Body of pancreas (tissue), 4 donors: ENCODE data around the gene CLCN5. TPM values are rescaled to one million over a fixed set of nuclear protein-coding genes. Genes with fewer than 3 reads are reported as not detected.

Experiments
- ATAC-seq: fragments of 150-250 bp; one replicate; pipeline ENCODE4 v1.9.1; 2016
- DNase-seq, 4 donors: peaks; one replicate each; pipeline ENCODE4 v3.0.0-alpha.2; 2019
- H3K27ac ChIP-seq, 4 donors: fragments of 200-600 bp; sonication (generic); 1 replicate in 3 of 4; 2 replicates in 1 of 4; pipeline versions ENCODE4 v1.5.1 to v1.6.1; 2016 to 2019; ENCODE audit warnings: mild to moderate bottlenecking in 1 of 4, mixed read lengths in 1 of 4, moderate library complexity in 1 of 4
- H3K27me3 ChIP-seq, 2 donors: fragments of 200-600 bp; sonication (generic); one replicate each; pipeline ENCODE4 v1.6.0; 2016; ENCODE audit warnings: mild to moderate bottlenecking in 1 of 2
- H3K36me3 ChIP-seq, 2 donors: fragments of 200-600 bp; sonication (generic); replicated peaks in 1 of 2; 2 replicates each; pipeline ENCODE4 v1.5.1; 2016; ENCODE audit warnings: low read depth in 2 of 2; ENCODE audit not compliant: insufficient read depth in 1 of 2
- H3K4me1 ChIP-seq: fragments of 200-600 bp; sonication (generic); one replicate; pipeline ENCODE4 v1.6.0; 2016
- H3K4me3 ChIP-seq, 2 donors: fragments of 200-600 bp; sonication (generic); 1 replicate in 1 of 2; 2 replicates in 1 of 2; pipeline ENCODE4 v1.5.1; 2016 to 2019
- H3K9me3 ChIP-seq, 3 donors: fragments of 200-600 bp; sonication (generic); 1 replicate in 2 of 3; 2 replicates in 1 of 3; pipeline ENCODE4 v1.5.1; 2016
- POLR2A ChIP-seq, 3 donors: fragments of 450-650 bp; IDR thresholded peaks; one replicate each; pipeline ENCODE4 v1.6.1; 2016; ENCODE audit warnings: antibody characterized with exemption in 3 of 3, mild to moderate bottlenecking in 2 of 3
- WGBS, 2 donors: methylation state at CpG; one replicate each; pipeline ENCODE4 v1.1.5; 2017; 5-methylcytosine and 5-hydroxymethylcytosine counted together
- intact Hi-C: fragments of 100-400 bp; cut with DNase I; formaldehyde crosslinking; loops from one replicate; pipeline ENCODE4 v1.15.1; 2023
- total RNA-seq, 2 donors: library from RNA; depleted of rRNA; stranded (reverse); fragments of >200 nt; gene quantifications; one replicate each; pipeline ENCODE4 v1.1.0, GENCODE V29; 2016
- TF ChIP-seq, protein P1 (sequence below), 7 experiments: fragments of 450-650 bp in 4 of 7; fragments of 200-600 bp in 3 of 7; sonication (generic) in 3 of 7; IDR thresholded peaks; one replicate each; pipeline ENCODE4 v1.5.1; 2016 to 2019; ENCODE audit warnings: antibody characterized with exemption in 7 of 7

CLCN5 gene
- total RNA-seq, 2 donors from 2014 or later, result 2.0 to 5.2 TPM

DNA sequence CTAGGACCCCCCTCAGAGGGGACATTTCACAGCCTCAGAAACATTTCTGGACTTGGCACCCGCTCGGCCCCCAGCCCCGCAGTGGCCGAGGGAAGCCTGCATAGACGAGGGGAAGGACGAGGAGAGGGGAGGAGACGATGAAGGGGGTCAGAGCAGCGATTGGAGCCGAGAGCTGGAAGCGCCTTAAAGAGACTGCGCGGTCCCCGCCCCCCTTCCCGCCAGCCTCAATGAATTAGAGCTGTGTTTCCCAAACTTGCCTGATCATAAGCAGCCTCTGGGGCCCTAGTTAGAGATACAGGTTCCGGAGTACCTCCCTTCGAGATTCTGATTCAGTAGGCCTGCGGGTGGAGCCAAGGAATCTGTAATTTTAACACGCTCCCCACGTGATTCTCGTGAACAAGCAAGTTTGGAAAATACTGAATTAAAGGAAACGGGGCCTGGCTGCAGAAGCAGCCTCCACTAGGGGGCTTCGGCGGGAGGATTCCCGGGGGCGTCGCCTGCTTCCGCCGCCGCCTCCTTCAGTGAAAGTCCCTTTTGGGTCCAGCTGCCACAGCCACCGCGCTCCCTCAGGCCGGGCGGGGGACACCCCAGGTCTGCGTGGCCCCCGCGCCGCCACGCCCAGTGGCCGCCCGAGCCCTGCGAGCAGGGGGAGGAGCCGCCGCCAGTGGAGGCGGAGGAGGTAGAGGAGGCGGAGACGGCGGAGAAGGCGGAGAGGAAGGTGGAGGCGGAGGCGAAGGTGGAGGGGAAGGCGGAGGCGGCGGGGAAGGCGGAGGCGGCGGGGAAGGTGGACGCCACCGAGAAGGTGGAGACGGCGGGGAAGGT, 43.4 kb upstream of the CLCN5 start, which contains the start of gene USP27X:
Gene USP27X, plus strand, starts transcription at position 651 of the 822 bp plus-strand sequence. CDS start 824 bp downstream, outside the sequence.
- TF ChIP-seq POLR2A (IDR thresholded peaks at IDR 0.05), result peak; percentile 56 to 73 (median 64)
- TF ChIP-seq, protein P1, sequence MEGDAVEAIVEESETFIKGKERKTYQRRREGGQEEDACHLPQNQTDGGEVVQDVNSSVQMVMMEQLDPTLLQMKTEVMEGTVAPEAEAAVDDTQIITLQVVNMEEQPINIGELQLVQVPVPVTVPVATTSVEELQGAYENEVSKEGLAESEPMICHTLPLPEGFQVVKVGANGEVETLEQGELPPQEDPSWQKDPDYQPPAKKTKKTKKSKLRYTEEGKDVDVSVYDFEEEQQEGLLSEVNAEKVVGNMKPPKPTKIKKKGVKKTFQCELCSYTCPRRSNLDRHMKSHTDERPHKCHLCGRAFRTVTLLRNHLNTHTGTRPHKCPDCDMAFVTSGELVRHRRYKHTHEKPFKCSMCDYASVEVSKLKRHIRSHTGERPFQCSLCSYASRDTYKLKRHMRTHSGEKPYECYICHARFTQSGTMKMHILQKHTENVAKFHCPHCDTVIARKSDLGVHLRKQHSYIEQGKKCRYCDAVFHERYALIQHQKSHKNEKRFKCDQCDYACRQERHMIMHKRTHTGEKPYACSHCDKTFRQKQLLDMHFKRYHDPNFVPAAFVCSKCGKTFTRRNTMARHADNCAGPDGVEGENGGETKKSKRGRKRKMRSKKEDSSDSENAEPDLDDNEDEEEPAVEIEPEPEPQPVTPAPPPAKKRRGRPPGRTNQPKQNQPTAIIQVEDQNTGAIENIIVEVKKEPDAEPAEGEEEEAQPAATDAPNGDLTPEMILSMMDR (IDR thresholded peaks at IDR 0.05), result peak; percentile 24 to 67 (median 55)
- Histone ChIP-seq H3K4me3 (peak within 1 kb of the TSS in 1 of 2 donors; percentile 15), H3K36me3 (no peaks in the 10 kb centered on the region), H3K9me3 (no peaks in the 10 kb centered on the region), H3K4me1 (peaks cover 35% of the 10 kb centered on the region), H3K27ac (peak within 1 kb of the TSS; percentile 68 to 85 (median 76)), H3K27me3 (no peaks in the 10 kb centered on the region)
- peak; percentile 91 for ATAC-seq
- intact Hi-C loops, result no loop called here
- 0% methylated on average over 6 to 30 of the region's 60 CpGs for whole genome bisulfite sequencing, 2 donors
- DNase-seq, result peak; percentile 77 to 82 (median 80)

DNA sequence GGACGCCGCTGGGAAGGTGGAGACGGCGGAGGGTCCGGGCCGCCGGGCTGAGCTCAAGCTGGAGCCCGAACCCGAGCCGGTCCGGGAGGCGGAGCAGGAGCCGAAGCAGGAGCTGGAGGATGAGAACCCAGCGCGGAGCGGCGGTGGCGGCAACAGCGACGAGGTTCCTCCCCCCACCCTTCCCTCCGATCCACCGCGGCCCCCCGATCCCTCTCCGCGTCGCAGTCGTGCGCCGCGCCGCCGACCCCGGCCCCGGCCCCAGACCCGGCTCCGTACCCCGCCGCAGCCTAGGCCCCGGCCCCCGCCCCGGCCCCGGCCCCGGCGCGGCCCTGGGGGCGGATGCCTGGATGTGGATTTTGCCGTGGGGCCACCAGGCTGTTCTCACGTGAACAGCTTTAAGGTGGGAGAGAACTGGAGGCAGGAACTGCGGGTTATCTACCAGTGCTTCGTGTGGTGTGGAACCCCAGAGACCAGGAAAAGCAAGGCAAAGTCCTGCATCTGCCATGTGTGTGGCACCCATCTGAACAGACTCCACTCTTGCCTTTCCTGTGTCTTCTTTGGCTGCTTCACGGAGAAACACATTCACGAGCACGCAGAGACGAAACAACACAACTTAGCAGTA, 42.6 kb upstream of the CLCN5 start:
- DNase-seq, result no peak
- Histone ChIP-seq H3K27me3 (no peaks in the 10 kb centered on the region), H3K27ac (peak overlapping the region; percentile 68 to 85 (median 76)), H3K4me1 (peaks cover 35% of the 10 kb centered on the region), H3K4me3 (peak overlapping the region in 1 of 2 donors; percentile 15), H3K36me3 (no peaks in the 10 kb centered on the region), H3K9me3 (no peaks in the 10 kb centered on the region)
- intact Hi-C loops, result no loop called here
- WGBS, 2 donors, result 0 to 3% methylated on average over 10 to 13 of the region's 55 CpGs
- no peak for TF ChIP-seq POLR2A (IDR thresholded peaks at IDR 0.05)
- TF ChIP-seq, protein P1 (IDR thresholded peaks at IDR 0.05), result no peak
- ATAC-seq, result no peak

DNA sequence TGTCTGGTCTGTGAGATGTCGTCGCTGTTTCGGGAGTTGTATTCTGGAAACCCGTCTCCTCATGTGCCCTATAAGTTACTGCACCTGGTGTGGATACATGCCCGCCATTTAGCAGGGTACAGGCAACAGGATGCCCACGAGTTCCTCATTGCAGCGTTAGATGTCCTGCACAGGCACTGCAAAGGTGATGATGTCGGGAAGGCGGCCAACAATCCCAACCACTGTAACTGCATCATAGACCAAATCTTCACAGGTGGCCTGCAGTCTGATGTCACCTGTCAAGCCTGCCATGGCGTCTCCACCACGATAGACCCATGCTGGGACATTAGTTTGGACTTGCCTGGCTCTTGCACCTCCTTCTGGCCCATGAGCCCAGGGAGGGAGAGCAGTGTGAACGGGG, 41.7 kb upstream of the CLCN5 start:
- H3K4me3 ChIP-seq, result no peak overlapping the region
- peaks cover 35% of the 10 kb centered on the region for H3K4me1 ChIP-seq
- no peaks in the 10 kb centered on the region for H3K27me3 ChIP-seq
- intact Hi-C loops, result no loop called here
- ATAC-seq, result no peak
- no peaks in the 10 kb centered on the region for H3K36me3 ChIP-seq
- 95 to 100% methylated on average over 3 to 8 of the region's 12 CpGs for WGBS, 2 donors
- no peaks in the 10 kb centered on the region for H3K9me3 ChIP-seq
- TF ChIP-seq, protein P1 (IDR thresholded peaks at IDR 0.05), result no peak
- TF ChIP-seq POLR2A (IDR thresholded peaks at IDR 0.05), result no peak
- no peak overlapping the region for H3K27ac ChIP-seq
- no peak for DNase-seq

DNA sequence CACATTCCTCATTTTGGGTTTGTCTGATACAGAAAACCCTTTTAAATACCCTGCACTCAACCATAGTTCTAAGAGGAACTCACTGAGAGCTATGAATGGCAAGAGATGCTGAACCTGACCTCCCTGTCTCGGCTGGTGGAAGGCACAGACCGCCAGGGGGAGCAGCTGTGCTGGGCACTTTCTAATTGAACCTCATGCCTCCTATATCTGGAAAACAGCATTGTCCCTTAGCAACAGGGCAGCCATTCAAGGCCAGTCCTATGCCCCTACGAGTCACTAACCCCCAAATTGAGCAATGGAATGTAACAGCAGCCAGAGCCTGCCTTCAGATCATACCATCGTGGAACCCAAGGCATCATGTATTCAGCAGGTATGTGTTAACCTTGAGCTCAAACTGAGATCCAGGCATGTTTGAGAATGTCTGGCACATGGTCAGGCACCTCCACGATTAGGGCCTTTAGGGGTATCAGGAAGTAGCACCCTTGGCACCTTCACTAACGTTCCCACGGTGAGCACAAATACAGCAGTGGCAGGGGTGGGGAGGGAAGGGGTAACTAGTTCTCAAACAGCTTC, 38.0 kb upstream of the CLCN5 start:
- H3K9me3 ChIP-seq, result no peaks in the 10 kb centered on the region
- peak; percentile 48 for ATAC-seq
- 15 to 21% methylated on average over 4 to 7 of the region's 7 CpGs for WGBS, 2 donors
- intact Hi-C loops, result no loop called here
- H3K27me3 ChIP-seq, result no peaks in the 10 kb centered on the region
- H3K27ac ChIP-seq, result no peak overlapping the region
- no peaks in the 10 kb centered on the region for H3K36me3 ChIP-seq
- peaks cover 16% of the 10 kb centered on the region for H3K4me1 ChIP-seq
- no peak for TF ChIP-seq POLR2A (IDR thresholded peaks at IDR 0.05)
- TF ChIP-seq, protein P1 (IDR thresholded peaks at IDR 0.05), result peak; percentile 49 to 62 (median 54)
- peak; percentile 64 to 77 (median 66) for DNase-seq
- H3K4me3 ChIP-seq, result no peak overlapping the region
